Measurements from ENCODE around the gene TMEM170B.

TMEM170B gene

DNA sequence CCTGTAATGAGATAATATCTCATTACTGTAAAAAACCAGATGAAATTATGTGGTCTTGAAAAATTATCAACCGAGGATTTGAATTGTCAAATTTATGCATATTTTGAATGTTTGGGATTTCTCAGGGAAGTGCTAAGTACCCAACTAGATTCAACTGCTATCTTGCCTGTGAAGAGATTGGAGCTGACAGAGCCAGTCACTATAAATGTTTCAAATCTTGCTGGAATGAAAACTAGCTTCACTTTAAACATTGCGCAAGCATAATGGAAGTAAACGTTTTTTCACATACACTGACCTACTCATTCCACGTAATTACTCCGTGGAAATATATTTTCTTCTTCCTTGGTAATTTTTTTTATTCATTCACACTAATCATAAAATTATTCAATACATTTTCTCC, 46.7 kb downstream of the TMEM170B start:
- H3K36me3 ChIP-seq (replicated peaks), result no peaks in the 10 kb centered on the region
- H3K27me3 ChIP-seq (replicated peaks), result no peaks in the 10 kb centered on the region
- H3K4me3 ChIP-seq (ENCODE audit: low read depth, low read length), result no peak overlapping the region
- TF ChIP-seq, protein P1, sequence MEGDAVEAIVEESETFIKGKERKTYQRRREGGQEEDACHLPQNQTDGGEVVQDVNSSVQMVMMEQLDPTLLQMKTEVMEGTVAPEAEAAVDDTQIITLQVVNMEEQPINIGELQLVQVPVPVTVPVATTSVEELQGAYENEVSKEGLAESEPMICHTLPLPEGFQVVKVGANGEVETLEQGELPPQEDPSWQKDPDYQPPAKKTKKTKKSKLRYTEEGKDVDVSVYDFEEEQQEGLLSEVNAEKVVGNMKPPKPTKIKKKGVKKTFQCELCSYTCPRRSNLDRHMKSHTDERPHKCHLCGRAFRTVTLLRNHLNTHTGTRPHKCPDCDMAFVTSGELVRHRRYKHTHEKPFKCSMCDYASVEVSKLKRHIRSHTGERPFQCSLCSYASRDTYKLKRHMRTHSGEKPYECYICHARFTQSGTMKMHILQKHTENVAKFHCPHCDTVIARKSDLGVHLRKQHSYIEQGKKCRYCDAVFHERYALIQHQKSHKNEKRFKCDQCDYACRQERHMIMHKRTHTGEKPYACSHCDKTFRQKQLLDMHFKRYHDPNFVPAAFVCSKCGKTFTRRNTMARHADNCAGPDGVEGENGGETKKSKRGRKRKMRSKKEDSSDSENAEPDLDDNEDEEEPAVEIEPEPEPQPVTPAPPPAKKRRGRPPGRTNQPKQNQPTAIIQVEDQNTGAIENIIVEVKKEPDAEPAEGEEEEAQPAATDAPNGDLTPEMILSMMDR (IDR thresholded peaks at IDR 0.05; ENCODE audit: low read depth, low read length, missing control alignments), result no peak
- H3K27ac ChIP-seq, result no peak overlapping the region
- in situ Hi-C loops (cut with HindIII; ENCODE audit: low pct_ligation_motif_present, low sequenced_read_pairs), result no loop called here
- no peak for DNase-seq

DNA sequence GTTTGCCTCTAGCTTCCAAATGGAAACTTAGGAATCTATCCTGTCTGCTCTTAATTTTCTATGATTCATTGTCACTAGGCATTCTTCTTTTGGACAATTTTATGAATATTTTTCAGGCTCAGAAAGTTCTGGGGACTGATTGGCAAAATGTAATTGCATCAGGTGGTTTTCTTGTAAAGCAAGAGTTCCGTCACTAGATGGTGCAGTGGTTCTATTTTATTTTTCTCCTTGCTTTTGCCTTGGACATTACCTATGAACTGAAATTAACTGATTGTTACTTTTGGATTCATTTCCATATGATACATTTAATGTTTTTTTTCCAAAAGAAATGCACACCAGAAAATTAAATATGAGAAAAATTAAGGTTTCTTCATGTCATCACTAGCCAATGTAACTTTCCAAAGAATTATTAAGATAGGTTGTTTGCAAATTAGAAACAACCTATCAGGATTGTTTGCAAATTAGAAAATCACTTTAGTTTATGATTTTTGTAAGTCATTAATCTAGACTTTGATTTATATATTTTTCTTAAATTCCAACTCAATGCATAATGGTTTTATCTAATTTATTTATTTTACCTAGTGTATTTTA, 48.0 kb downstream of the TMEM170B start:
- H3K4me3 ChIP-seq (ENCODE audit: low read depth, low read length), result no peak overlapping the region
- peak; percentile 70 for DNase-seq
- in situ Hi-C loops (cut with HindIII; ENCODE audit: low pct_ligation_motif_present, low sequenced_read_pairs), result no loop called here
- no peaks in the 10 kb centered on the region for H3K36me3 ChIP-seq (replicated peaks)
- H3K27ac ChIP-seq, result peak overlapping the region; percentile 94
- TF ChIP-seq, protein P1 (IDR thresholded peaks at IDR 0.05; ENCODE audit: low read depth, low read length, missing control alignments), result peak; percentile 49
- no peaks in the 10 kb centered on the region for H3K27me3 ChIP-seq (replicated peaks)

- peak; percentile 43 for DNase-seq
- H3K27me3 ChIP-seq (replicated peaks), result no peaks in the 10 kb centered on the region
- peak overlapping the region; percentile 94 for H3K27ac ChIP-seq
- H3K36me3 ChIP-seq (replicated peaks), result no peaks in the 10 kb centered on the region
- no peak overlapping the region for H3K4me3 ChIP-seq (ENCODE audit: low read depth, low read length)
- TF ChIP-seq, protein P1 (IDR thresholded peaks at IDR 0.05; ENCODE audit: low read depth, low read length, missing control alignments), result no peak
- in situ Hi-C loops (cut with HindIII; ENCODE audit: low pct_ligation_motif_present, low sequenced_read_pairs), result no loop called here
Measured at GRCh38 chr6:11586117-11586516, 48.6 kb downstream of the TMEM170B start.

GRCh38 chr6:11586536-11586935, 49.0 kb downstream of the TMEM170B start:
- no peak overlapping the region for H3K4me3 ChIP-seq (ENCODE audit: low read depth, low read length)
- no peaks in the 10 kb centered on the region for H3K27me3 ChIP-seq (replicated peaks)
- peak; percentile 92 for DNase-seq
- H3K27ac ChIP-seq, result peak overlapping the region; percentile 94
- H3K36me3 ChIP-seq (replicated peaks), result no peaks in the 10 kb centered on the region
- TF ChIP-seq, protein P1 (IDR thresholded peaks at IDR 0.05; ENCODE audit: low read depth, low read length, missing control alignments), result no peak
- in situ Hi-C loops (cut with HindIII; ENCODE audit: low pct_ligation_motif_present, low sequenced_read_pairs), result no loop called here

DNA sequence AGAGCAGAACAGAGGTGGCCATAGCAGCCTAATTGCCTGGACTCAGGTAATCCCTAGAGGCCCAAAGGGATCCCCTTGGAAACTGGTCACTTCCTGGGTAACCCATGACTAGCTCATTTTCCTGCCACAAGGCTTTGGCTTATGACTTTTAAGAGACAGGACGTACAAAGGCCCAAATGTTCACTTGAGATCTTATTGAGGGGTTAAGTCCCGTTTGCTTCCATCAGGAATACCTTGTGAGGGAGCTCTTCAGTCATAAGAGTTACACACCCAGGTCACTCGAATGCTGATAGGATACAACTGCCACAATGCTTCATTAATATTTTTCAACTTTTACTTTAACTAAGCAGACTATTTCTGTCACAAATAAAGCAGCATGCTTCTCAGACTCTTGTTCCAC, 51.7 kb downstream of the TMEM170B start:
- Histone ChIP-seq H3K4me3 (ENCODE audit: low read depth, low read length) (no peak overlapping the region), H3K27me3 (replicated peaks) (no peaks in the 10 kb centered on the region), H3K27ac (peak overlapping the region; percentile 95), H3K36me3 (replicated peaks) (no peaks in the 10 kb centered on the region)
- DNase-seq, result no peak
- in situ Hi-C loops (cut with HindIII; ENCODE audit: low pct_ligation_motif_present, low sequenced_read_pairs), result no loop called here
- TF ChIP-seq, protein P1 (IDR thresholded peaks at IDR 0.05; ENCODE audit: low read depth, low read length, missing control alignments), result no peak

DNA sequence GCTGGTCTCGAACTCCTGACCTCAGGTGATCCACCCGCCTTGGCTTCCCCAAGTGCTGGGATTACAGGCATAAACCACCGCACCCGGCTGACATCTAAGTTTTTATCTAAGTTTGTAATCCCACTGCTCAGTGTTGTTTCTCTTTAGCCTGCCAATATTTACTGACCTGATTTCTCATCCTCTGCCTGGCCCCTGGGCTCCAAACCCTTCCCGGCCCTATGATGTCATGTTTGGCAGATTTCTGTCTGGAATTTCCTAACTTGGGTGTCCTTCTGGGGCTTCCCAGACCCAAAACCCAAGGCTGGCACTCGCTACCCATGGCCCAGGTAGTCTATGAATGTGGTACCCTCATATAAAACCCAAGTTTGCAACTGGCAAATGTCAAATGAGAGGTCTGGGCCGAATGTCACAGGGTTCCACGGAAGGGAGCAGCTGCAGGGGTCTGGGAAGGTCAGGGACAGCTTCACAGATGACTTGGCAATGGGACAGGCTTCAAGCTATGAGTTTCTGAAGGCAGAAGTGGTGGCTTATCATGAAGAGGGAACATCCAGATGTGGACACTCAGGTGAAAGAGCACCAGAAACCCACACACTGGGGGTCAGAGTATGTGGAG, 54.9 kb downstream of the TMEM170B start:
- Histone ChIP-seq H3K27me3 (replicated peaks) (no peaks in the 10 kb centered on the region), H3K27ac (no peak overlapping the region), H3K36me3 (replicated peaks) (no peaks in the 10 kb centered on the region), H3K4me3 (ENCODE audit: low read depth, low read length) (no peak overlapping the region)
- DNase-seq, result no peak
- TF ChIP-seq, protein P1 (IDR thresholded peaks at IDR 0.05; ENCODE audit: low read depth, low read length, missing control alignments), result no peak
- in situ Hi-C loops (cut with HindIII; ENCODE audit: low pct_ligation_motif_present, low sequenced_read_pairs), result no loop called here

All from brain microvascular endothelial cell (primary cell).